Ishikawa (cell line): Measurements from ENCODE around the gene SLC17A5.

Experiments
- EP300 ChIP-seq: IDR thresholded peaks from 2 replicates; pipeline ENCODE4 v1.6.1; 2012; ENCODE audit warnings: borderline replicate concordance
- MAX ChIP-seq: IDR thresholded peaks from 2 replicates; pipeline ENCODE4 v1.6.1; 2012
- TAF1 ChIP-seq: IDR thresholded peaks from 2 replicates; pipeline ENCODE4 v1.6.1; 2012; ENCODE audit warnings: low read depth, mild to moderate bottlenecking
- YY1 ChIP-seq: IDR thresholded peaks from 2 replicates; pipeline ENCODE4 v1.6.1; 2012; ENCODE audit warnings: low read depth

- TF ChIP-seq TAF1 (no peak), EP300 (no peak), MAX (no peak), YY1 (no peak)
Measured at GRCh38 chr6:73586416-73586974, 67.3 kb downstream of the SLC17A5 start.
